Peyer's patch (tissue), 4 donors: ENCODE results near the gene CD300C. TPM values are rescaled to one million over a fixed set of nuclear protein-coding genes. Genes with fewer than 3 reads are reported as not detected.

Source experiments
- DNase-seq, 3 donors: peaks; one replicate each; pipeline ENCODE4 v3.0.0-alpha.2; 2017 to 2019
- H3K27ac ChIP-seq, 4 donors: fragments of 200-600 bp; sonication (generic); one replicate each; pipeline ENCODE4 v1.5.1; 2016 to 2019
- H3K27me3 ChIP-seq, 2 donors: fragments of 200-600 bp; sonication (generic); one replicate each; pipeline ENCODE4 v1.5.1; 2019
- H3K36me3 ChIP-seq, 3 donors: fragments of 200-600 bp; sonication (generic); one replicate each; pipeline ENCODE4 v1.5.1; 2016 to 2019
- H3K4me1 ChIP-seq, 4 donors: fragments of 200-600 bp; sonication (generic); one replicate each; pipeline ENCODE4 v1.5.1; 2016 to 2019
- H3K4me3 ChIP-seq, 4 donors: fragments of 200-600 bp; sonication (generic); 1 replicate in 3 of 4; 2 replicates in 1 of 4; pipeline ENCODE4 v1.5.1; 2016 to 2019; ENCODE audit warnings: mild to moderate bottlenecking in 1 of 4
- H3K9me3 ChIP-seq, 4 donors: fragments of 200-600 bp; sonication (generic); one replicate each; pipeline ENCODE4 v1.5.1; 2016 to 2019; ENCODE audit warnings: mild to moderate bottlenecking in 1 of 4
- POLR2A ChIP-seq, 2 donors: fragments of 450-650 bp; IDR thresholded peaks; one replicate each; pipeline ENCODE4 v1.5.1; 2017; ENCODE audit warnings: antibody characterized with exemption in 2 of 2, mild to moderate bottlenecking in 2 of 2, moderate library complexity in 2 of 2
- total RNA-seq, 4 donors: library from RNA; depleted of rRNA; stranded (reverse); fragments of >200 nt; gene quantifications; one replicate each; pipeline ENCODE4 v1.1.0, GENCODE V29; 2016
- TF ChIP-seq, protein P1 (sequence below), 6 experiments: fragments of 450-650 bp in 4 of 6; fragments of 200-600 bp in 2 of 6; sonication (generic) in 1 of 6; IDR thresholded peaks; one replicate each; pipeline ENCODE4 v1.5.1; 2017 to 2019; ENCODE audit warnings: antibody characterized with exemption in 6 of 6, mild to moderate bottlenecking in 3 of 6, moderate library complexity in 1 of 6

The CD300C gene
- total RNA-seq, 4 donors from 2014 or later = not detected

DNA sequence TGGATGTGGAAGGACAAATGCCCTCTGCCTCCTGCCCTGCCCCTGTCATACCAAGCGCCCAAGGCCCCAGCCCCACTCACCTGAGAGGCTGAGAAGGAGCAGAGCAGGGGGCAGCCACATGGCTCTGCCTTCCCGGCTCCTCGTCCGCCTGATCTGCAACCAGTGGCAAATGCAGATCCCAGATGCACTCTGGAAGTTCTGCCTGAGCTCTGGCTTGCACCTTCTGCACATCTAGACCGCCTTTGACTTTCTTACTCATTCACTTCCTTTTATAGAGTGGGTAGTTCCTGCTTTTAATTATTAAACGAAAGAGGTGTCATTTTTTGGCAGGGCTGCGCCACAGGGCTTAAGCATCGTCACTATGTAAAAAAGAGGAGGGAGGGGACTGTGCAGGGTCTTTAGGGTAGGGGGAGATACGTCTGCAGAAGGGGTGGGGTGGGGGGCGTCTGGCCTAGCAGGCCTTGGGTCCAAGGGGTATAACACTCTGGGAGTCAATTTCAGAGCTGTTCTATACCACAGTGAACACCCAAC, 14.6 kb downstream of the CD300C start, which contains the start of gene CD300LB:
Gene CD300LB, minus strand, starts transcription at position 245 of the 531 bp plus-strand sequence. Its CDS starts 125 bp downstream, at position 120.
- H3K27ac ChIP-seq = peak within 1 kb of the TSS in 2 of 4 donors; percentile 25 to 42
- H3K27me3 ChIP-seq = no peaks in the 10 kb centered on the region
- no peaks in the 10 kb centered on the region for H3K4me1 ChIP-seq
- no peak within 1 kb of the TSS for H3K4me3 ChIP-seq
- TF ChIP-seq, protein P1, sequence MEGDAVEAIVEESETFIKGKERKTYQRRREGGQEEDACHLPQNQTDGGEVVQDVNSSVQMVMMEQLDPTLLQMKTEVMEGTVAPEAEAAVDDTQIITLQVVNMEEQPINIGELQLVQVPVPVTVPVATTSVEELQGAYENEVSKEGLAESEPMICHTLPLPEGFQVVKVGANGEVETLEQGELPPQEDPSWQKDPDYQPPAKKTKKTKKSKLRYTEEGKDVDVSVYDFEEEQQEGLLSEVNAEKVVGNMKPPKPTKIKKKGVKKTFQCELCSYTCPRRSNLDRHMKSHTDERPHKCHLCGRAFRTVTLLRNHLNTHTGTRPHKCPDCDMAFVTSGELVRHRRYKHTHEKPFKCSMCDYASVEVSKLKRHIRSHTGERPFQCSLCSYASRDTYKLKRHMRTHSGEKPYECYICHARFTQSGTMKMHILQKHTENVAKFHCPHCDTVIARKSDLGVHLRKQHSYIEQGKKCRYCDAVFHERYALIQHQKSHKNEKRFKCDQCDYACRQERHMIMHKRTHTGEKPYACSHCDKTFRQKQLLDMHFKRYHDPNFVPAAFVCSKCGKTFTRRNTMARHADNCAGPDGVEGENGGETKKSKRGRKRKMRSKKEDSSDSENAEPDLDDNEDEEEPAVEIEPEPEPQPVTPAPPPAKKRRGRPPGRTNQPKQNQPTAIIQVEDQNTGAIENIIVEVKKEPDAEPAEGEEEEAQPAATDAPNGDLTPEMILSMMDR (IDR thresholded peaks at IDR 0.05) = no peak
- no peak for TF ChIP-seq POLR2A (IDR thresholded peaks at IDR 0.05)
- no peaks in the 10 kb centered on the region for H3K9me3 ChIP-seq
- no peaks in the 10 kb centered on the region for H3K36me3 ChIP-seq
- peak; percentile 14 to 40 (median 15) for DNase-seq

DNA sequence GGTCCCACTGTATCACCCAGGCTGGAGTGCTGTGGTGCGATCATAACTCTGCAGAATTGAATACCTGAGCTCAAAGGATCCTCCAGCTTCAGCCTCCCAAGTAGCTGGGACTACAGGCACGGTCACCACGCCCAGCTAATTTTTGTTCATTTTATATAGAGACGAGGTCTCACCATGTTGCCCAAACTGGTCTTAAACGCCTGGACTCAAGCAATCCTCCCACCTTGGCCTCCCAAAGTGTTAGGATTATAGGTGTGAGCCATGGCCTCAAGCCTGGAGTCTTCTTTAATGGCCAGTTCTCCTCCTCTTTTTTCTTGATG, 15.1 kb downstream of the CD300C start:
- Histone ChIP-seq H3K4me1 (no peaks in the 10 kb centered on the region), H3K4me3 (no peak overlapping the region), H3K9me3 (no peaks in the 10 kb centered on the region), H3K36me3 (no peaks in the 10 kb centered on the region), H3K27ac (no peak overlapping the region), H3K27me3 (no peaks in the 10 kb centered on the region)
- TF ChIP-seq, protein P1 (IDR thresholded peaks at IDR 0.05) = no peak
- TF ChIP-seq POLR2A (IDR thresholded peaks at IDR 0.05) = no peak
- DNase-seq = peak in 2 of 3 donors; percentile 5 to 7

DNA sequence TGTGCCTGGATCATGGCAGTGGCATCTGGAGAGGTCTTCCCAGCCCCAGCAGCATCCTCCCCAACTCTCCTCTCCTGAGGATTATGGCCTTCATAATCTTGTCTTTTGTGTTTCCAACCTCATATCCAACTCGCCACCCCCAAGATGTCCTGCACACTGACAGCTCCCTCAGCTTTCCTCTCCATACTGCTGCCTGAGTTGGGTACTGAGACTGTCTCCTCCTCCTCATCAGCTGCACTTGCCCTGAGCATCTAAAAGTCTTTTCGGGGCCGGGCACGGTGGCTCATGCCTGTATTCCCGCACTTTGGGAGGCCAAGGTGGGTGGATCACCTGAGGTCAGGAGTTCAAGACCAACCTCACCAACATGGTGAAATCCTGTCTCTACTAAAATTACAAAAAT, 16.7 kb downstream of the CD300C start:
- no peaks in the 10 kb centered on the region for H3K4me1 ChIP-seq
- H3K27me3 ChIP-seq = no peaks in the 10 kb centered on the region
- H3K36me3 ChIP-seq = no peaks in the 10 kb centered on the region
- TF ChIP-seq POLR2A (IDR thresholded peaks at IDR 0.05) = no peak
- TF ChIP-seq, protein P1 (IDR thresholded peaks at IDR 0.05) = no peak
- DNase-seq = peak; percentile 11 to 35 (median 18)
- no peak overlapping the region for H3K27ac ChIP-seq
- H3K9me3 ChIP-seq = no peaks in the 10 kb centered on the region
- H3K4me3 ChIP-seq = no peak overlapping the region

DNA sequence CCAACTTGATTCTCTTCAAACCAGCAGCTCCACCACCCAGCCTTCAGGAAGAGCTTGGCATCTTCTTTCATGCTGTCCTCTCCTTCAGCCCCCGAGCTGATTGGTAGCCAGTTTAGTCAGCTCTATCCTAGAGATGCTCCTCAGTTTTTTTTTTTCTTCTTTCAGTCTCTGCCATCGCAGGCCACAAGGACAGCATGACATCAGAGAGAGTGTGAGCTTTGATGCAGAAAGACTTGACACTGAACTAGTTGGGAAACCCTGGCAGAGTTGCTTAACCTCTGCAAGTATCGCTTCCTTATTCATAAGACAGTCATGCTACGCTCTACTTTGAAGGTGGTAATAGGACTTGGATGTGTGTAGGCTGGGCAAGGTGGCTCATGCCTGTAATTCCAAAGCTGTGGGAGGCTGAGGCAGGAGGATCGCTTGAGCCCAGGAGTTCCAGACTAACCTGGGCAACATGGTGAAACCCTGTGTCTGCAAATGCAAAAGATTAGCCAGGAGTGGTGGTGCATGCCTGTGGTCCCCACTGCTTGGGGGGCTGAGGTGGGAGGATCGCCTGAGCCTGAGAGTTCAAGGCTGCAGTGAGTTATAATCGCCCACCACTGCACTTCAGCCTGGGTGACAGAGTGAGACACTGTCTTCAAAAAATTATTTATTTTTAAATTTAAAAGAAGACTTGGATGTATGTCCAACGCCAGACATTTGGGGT, 17.3 kb downstream of the CD300C start:
- TF ChIP-seq, protein P1 (IDR thresholded peaks at IDR 0.05) = no peak
- TF ChIP-seq POLR2A (IDR thresholded peaks at IDR 0.05) = no peak
- H3K9me3 ChIP-seq = no peaks in the 10 kb centered on the region
- peak in 2 of 3 donors; percentile 33 to 53 for DNase-seq
- no peaks in the 10 kb centered on the region for H3K36me3 ChIP-seq
- H3K27me3 ChIP-seq = no peaks in the 10 kb centered on the region
- peak overlapping the region in 1 of 4 donors; percentile 31 for H3K27ac ChIP-seq
- no peaks in the 10 kb centered on the region for H3K4me1 ChIP-seq
- H3K4me3 ChIP-seq = no peak overlapping the region

DNA sequence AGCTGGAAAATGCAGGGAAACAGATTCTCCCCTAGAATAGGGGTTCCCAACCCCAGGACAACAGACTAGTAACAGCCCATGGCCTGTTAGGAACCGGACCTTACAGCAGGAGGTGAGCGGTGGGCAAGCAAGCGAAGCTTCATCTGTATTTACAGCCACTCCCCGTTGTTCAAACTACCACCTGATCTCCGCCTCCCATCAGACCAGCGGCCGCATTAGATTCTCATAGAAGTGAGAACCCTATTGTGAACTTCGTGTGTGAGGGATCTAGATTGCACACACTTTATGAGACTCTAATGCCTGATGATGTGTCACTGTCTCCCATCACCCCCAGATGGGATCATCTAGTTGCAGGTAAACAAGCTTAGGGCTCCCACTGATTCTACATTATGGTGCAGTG, 18.2 kb downstream of the CD300C start:
- Histone ChIP-seq H3K4me3 (no peak overlapping the region), H3K27ac (no peak overlapping the region), H3K4me1 (no peaks in the 10 kb centered on the region), H3K27me3 (no peaks in the 10 kb centered on the region), H3K9me3 (no peaks in the 10 kb centered on the region), H3K36me3 (no peaks in the 10 kb centered on the region)
- TF ChIP-seq, protein P1 (IDR thresholded peaks at IDR 0.05) = no peak
- TF ChIP-seq POLR2A (IDR thresholded peaks at IDR 0.05) = no peak
- peak in 1 of 3 donors; percentile 12 for DNase-seq
